HG03097 (cell line): ENCODE measurements around the gene RASSF1.

Experiments
- ATAC-seq: cut with Tn5 transposase; IDR thresholded peaks from one replicate; pipeline ENCODE4 v1.9.1; 2021; ENCODE audit not compliant: unreplicated experiment, low FRiP score

The RASSF1 gene

DNA sequence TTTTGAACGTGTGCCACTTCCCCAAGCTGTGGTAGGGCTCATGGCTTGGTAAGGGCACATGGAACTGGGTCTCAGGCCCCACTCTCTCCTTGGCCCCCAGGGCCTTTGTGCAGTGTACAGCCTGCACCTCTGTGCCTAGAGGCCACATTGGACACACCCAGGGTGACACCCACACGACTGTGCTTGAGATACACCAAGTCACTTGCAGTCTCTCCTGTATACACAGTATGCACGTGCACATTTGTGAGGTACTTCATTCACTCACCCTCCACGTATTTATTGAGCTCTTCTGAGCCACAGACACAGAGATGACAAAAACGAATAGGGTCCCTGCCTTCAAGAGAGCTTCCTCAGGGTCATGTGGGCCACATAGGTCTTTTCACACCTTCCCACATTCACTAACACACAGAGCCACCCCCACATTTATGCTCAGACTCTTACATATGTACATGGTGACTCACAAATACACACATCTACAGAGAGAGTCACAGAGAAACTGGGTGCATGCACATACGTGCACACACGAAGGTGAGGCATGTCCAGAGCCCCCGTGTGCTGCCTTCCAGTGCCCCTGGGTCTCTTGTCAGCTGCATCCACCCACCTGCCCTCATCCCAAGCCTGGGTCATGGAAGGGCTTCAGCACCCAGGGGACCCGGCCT, 28.5 kb upstream of the RASSF1 start:
- ATAC-seq: no peak

DNA sequence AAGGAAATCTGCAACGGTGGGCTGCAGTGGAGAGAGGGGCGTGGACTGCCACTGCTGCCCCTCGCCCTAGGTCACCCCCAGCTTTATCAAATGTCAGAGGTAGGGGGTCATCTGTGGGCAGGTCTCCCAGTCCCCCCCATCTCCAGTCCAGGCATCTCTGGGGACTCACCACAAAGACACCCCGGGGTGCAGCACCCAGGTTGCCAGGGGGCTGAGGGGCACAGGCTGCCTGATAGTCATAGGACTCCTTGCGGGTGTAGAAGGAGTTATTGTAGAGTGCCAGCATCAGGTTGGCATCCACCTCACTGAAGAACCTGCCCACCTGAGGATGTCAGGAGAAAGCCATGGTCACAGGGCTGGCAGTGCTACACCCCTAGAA, 25.2 kb upstream of the RASSF1 start:
- no peak for ATAC-seq

DNA sequence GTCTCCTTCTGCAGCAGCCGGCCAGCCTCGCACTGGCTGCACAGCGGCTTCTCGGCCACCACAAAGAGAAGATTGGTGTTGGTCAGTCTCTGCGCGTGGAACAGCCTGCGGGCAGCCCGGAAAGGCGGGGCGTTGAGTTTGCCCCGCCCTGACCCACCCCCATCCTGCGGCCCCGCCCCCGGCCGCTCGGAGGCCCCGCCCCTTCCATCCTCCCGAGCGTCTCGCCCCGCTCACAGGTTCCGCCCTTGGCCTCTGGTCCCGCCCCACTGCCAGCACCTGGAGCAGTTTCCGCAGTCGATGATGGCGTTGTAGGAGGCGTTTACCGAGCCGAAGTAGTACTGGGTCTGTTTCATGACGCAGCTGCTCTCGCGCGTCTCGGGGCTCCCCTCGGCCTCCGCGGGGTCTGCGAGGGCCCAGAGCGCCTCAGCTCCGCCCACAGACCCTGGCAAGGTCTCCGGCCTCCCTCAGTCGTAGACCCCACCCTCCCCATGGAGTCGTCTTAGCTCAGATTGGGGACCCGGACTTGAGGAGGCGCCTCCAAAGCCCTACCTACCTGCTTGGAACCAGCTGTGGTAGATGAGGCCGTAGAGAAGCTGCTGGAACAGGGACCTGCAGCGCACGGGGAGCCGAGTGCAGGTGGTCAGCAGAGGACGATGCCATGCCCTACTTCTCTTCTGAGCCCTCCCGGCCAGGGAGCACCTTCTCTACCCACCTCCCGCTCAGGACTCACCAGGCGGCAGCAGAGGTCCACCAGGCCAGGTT, 24.6 kb upstream of the RASSF1 start:
- ATAC-seq: peak; percentile 72

DNA sequence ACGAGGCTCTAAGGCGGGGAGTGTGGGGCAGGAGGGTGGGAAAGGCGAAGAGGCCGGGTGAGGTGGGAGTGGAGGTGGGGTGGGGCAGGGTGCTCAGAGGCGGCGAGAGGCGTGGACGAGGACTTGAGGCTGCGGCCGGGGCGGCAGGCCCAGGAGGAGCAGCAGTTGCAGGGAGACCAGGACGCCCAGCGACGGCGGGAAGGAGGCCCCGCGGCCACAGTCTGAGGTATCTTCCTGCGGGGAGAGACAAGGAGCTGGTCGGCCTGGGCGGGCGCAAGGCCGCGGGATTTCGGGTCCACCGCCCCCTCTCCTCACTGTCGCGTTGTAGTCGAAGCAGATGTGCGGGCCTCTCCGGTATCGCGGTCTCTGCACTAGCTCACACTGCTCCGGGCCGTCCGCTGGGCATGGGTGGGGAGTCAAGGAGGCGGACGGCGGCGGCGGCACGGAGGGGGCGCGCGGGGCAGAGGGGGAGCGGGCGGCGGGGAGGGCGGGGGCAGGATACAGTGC, 24.0 kb upstream of the RASSF1 start:
- ATAC-seq: no peak

DNA sequence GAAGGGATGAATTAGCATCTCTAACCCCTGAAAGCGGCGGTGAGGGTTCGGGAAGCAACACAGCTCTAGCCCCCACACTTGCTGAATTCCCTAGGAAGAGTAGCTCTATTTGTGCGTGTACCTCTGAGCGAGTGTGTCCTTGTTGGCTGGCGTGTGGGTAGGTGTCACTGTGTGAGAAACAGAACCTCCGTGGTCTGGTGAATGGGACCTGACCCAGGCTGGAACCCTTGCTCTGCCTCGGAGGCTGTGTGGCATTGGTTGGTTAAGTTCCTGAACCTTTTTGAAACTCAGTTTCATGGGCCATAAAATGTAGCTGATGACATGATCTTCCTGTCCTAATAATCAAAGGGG, 19.1 kb upstream of the RASSF1 start:
- ATAC-seq: no peak

DNA sequence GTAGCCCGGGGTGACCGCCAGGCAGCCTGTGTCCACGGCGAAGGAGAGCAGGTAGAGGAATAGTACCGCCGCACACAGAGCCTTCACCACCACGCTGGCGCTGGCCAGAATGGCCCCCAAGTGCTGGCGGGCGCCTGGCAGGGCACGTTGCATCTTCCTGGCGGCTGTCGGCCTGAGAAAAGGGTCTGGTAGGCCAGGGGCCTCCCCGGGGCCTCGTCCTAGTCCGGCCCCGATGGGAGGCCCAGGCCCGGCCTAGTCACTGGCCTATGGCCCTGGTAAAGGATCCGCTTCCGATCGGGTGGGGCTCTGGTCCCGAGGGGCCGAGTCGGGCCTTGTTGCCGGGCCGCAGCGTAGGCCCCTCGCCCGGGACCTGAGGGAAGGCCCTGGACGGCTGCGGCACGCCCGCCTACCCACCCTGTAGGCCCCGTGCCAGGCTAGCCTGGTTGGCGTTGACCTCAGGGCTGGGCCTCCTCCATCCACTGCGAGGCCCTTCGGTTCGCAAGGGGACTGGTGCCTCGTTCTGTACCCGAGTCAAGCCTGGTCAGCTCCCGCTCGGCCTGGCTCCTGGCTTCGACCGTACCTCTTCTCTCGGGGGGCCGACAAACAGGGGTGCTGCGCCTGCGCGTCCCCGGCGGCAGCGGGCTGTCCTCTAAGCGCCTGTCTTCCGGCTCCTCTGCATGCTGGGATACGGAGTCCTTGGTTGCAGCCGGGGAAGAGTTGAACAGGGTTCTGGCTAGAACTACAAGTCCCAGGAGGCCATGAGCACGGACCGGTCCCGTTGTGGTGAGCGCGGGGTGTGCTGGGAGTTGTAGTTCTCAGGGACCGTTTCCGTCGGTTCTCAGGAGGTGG, 18.5 kb upstream of the RASSF1 start, which contains the start of gene TMEM115:
TSS of gene TMEM115 (minus strand) at position 611 of the 849 bp plus-strand sequence. CDS start at position 153, 458 bp downstream.
- peak; percentile 94 for ATAC-seq

DNA sequence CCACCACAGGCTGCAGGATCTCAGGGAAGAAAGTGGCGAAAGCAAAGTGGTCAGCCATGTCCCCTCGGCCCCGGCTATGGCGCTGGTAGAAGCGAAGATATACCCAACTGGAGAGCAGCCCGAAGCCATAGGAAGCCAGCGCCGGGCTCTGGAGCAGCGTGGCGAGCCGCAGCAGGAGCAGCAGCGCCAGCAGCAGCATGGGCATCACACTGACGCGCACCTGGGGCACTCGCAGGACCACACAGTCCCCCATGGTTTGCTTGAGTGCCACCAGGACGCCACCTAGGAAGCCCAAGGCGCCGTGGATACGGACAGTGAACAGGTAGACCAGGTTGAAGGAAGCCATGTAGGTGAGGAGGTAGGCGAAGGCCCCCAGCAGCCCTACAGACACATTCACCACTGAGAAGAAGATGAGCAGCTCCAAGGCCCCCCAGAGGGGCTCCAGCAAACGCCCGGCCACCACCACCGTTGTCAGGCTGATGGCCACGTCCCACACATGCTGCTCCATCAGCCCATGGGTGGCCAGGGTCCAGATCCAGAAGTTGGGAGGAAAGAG, 17.8 kb upstream of the RASSF1 start:
- no peak for ATAC-seq

DNA sequence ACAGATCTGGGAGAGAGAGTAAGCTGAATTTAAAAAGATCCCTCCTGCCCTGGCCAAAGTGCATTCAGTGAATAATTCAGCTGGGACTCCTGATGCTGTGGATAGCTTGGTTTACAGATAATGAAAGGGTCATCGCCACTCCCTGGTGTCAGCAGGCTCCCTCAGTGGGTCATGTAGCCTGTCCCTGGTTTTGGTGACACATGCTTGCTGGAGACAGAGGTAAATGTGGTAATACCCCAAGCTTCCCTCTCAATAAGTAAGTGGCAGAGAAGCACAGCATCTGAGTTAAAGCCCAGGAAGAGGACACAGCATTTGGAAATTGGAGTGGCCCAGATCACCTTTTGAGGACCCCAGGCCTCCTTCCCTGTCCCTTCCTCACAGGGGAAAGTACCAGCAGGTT, 16.8 kb upstream of the RASSF1 start:
- no peak for ATAC-seq

DNA sequence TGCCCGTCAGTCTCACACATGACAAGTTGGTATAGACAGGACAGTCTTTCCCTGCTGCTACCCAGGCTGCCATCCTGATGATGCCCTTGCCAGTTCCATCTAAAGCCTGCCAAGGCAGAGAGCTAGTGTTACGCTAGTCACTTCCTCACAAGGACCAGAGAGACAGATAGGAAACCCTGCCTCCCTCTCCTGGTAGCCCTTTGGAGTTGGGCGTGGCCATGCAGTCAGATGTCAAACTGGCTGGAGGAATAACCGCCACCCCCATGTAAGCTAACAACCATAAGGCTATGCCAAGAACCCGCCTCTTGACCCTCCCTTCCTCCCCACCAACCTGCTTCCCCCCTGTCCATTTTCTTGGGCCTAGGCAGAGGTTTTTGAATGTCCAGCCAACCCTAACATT, 15.9 kb upstream of the RASSF1 start:
- ATAC-seq: no peak

DNA sequence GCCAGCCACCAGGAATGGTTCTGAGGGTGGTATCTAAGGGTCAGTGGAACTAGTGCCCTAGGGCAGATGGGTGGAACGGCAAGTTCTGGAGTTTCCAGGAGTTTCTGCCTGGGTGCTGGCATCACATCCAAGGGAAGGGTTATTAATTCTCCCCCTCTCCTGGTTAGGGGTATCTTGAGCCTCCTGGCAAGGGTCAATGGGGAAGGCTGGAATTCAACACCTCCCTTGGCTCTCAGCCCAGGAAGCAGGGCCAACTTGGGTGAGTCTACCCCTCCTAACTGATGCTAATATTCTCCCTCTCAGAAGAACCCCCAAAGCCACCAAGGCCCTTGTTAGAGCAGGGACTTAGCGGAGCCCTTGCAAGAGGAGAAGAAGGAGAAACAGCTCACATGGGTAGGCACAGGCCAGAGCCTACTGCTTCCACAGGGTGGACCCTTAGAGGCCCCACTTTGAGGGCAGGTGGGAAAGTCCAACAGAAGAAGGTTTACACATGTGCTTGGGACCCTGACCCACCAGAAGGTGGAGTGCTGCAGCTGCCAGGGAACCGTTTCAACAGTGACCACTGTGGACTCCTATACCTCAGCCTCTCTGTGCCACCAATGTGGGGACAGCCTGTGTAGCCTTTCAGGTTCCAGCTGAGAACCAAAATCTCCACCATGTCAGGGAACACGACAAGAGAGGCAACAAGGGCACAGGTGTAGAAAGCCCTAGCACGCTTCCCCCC, 15.4 kb upstream of the RASSF1 start:
- no peak for ATAC-seq

DNA sequence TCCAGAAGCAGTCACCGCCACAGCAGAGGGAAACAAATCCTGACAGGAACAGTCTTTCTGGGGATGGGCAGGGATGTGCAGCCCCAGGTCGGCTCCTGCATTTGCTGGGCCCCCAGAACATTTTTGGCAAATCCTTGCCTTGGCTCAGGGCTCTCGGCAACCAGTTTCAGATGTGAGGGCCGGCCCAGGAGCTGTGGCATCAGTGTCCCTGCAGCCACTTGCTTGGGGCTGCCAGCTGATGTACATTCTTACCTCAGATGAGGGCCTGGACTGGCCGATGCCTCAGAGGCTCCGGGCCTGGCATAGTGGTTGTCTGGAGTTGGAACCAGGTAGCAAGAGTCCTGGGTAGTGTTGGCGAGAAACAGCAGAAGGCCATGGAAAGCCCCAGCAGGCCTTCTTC, 14.2 kb upstream of the RASSF1 start:
- no peak for ATAC-seq

DNA sequence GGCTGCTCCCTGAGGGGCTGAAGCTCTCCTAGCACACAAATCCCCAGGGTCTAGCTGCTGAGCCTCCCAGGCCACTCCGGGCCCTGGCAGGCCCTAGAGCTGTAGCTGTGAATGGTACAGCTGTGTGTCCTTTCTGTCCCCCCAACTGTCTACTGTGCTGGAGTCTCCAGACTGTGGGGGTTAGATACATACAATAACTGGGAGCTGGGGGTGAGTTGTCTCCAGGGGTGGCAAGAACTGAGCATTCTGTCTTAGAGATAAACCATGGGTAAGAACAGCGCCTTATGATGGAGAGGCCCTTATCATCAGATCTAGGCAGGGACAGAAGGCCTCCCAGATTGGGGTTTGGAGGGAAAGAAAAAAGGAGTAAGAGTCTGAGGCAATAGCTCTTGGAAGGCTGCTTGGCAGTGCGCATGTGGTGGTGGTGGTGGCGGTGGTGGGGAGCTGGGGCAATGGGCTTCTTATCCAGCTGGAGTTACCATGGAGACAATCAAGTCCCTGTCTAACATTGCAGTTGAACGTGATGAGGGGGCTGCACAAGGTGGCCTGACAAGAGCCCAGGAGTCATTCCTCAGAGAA, 13.6 kb upstream of the RASSF1 start:
- no peak for ATAC-seq

DNA sequence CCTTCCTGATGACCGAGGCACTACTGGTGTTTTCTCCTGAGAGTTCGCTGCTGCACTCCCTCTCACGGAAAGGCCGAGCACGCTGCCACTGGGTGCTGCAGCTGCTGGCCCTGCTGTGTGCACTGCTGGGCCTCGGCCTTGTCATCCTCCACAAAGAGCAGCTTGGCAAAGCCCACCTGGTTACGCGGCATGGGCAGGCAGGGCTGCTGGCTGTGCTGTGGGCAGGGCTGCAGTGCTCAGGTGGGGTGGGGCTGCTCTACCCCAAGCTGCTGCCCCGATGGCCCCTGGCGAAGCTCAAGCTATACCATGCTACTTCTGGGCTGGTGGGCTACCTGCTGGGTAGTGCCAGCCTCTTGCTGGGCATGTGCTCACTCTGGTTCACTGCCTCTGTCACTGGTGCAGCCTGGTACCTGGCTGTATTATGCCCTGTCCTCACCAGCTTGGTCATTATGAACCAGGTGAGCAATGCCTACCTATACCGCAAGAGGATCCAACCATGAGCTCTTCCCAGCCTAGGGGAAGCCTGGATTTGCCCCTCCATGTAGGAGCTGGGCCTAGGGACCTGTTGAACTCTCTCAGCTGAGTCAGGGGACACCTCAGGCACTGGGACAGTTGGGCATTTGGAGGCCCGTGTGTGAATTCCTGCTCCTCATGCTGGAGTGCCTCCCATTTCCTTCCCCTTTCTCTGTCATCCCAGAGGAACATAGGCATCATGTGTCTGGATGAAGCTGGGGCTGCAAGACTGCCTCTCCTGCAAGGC, 12.8 kb upstream of the RASSF1 start:
- ATAC-seq: no peak

DNA sequence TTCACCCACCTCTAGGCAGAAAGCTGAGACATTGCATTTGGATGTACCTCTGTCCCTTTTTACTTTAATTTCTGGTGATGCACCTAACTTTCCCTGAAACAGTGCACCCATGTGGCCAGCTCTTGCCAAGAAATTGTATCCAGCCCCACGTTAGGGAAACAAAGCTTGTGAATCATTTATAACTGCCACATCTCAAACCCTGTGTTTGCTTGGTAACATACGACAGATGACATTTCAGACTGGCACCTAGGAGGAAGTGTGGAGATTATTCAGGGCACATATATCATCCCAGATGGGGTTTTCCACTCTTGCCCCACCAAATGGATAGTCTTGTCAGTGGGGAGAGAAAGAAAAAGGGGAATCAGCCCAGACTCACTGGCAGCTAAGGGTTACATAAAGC, 12.1 kb upstream of the RASSF1 start:
- ATAC-seq: no peak

DNA sequence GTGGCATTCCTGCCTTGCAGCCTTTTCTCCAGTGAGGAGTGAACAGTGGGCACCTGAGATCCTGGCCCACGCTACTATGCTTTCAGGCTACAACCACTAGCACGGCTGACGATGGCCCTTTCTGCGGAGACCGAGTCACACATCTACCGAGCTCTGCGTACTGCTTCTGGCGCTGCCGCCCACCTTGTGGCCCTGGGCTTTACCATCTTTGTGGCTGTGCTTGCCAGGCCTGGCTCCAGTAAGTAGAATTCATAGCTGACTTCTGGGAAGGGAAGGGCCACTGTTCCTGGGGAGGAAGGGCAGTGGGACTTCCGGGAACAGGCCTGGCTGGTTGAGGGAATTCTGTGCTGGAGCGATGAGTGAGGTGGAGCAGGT, 10.7 kb upstream of the RASSF1 start:
- no peak for ATAC-seq

DNA sequence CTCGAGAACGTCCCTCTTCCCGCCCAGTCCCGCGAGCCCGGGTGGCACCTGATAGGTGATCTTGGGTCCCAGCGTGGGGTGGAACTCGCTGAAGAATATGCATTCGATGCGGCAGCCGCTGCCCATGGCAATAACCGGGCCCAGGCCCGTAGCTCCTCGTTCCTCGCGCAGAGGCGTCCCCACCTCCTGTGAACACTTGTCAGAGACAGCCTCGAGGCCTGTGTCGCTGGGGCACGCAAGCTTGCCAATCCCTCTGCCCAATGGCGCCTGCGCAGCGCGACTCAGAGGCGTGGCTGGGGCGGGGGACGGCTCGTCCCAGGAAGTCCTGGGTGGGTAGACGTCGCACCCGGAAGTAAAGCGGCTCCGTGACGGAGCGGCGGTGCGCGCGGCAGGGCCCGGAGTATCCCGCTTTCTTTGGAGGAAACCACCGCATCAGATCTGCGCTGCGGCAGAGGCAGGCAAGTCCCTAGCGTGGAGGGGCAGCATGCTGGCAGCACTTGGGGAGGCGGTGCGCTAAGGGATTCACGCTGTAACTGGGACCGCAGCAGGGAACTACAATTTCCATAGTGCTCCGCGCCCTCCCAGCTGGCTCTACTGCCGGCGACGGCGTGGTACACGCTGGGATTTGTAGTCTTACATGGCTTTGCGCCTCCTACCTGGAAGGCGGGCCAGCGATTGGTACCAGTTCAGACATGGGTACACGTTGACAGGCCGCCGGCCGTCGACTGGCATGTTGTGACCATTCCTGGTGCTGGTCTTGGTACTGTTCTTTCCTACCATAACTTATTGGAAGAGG, 10.1 kb upstream of the RASSF1 start, which contains the start of the genes CYB561D2 and NPRL2:
TSS of gene CYB561D2 (plus strand) at position 336 of the 796 bp plus-strand sequence. CDS start 572 bp downstream, outside the sequence.
TSS of gene NPRL2 (minus strand) at position 249 of the 796 bp plus-strand sequence. CDS start at position 126, 123 bp downstream.
- peak; percentile 73 for ATAC-seq

DNA sequence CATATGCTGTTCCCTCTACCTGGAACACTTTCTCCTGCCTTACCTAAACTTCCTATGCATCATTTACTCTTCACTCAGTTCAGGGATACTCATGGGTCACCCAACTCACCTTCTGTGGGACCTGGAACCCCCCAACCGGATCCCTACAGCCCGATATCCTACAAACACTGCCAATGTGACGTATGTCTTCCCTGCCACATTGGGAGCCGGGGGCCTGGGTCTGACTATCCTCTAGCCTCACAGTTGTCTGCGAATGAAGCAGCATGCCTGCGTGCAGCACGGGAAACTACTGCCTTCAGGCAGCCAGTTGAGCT, 9.5 kb upstream of the RASSF1 start:
- no peak for ATAC-seq

DNA sequence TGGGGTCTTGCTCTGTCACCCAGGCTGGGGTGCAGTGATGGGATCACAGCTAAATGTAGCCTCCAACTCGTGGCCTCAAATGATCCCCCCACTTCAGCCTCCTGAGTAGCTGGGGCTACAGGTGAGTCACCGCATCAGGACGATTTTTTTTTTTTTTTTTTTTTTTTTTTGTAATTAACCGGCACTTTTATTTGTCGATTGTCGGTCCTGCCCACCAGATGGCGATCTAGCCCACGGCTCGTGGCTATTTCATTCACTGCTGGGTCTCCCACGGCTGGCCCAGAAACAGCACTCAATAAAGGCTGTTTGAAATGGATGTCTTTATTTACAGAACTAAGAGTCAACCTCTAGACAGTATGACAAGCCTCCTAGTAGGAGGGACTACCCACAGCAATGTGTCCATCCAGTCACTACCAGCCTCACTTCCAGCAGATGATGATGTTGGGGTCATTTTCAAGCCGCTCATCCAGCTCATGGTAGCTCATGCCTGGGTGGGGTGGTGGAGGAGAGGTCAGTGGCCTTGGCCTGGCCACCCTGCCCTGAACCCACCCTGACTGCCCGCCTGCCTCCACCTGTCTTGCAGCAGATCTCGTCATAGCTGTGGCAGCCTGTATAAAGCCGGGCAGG, 6.7 kb upstream of the RASSF1 start:
- no peak for ATAC-seq
